ENCODE measurements around the gene RANBP17. TPM values are rescaled to one million over a fixed set of nuclear protein-coding genes. Genes with fewer than 3 reads are reported as not detected.

The RANBP17 gene
- total and polyA plus RNA-seq, 3 experiments from 2014 or later = not detected

GRCh38 chr5:171221916-171222315 lies 360.1 kb downstream of the RANBP17 start:
- Mint-ChIP-seq H3K9me3 (no peaks in the 10 kb centered on the region), H3K36me3 (no peaks in the 10 kb centered on the region), H3K4me3 (no peak overlapping the region), H3K27me3 (peaks cover 8 to 32% of the 10 kb centered on the region in 2 donors), H3K4me1 (peaks cover 5 to 11% (median 8%) of the 10 kb centered on the region in 3 donors), H3K27ac (no peak overlapping the region)
- POLR2A ChIA-PET = no interaction called here
- Histone ChIP-seq H3K9me3 (ENCODE audit: low read length) (no peaks in the 10 kb centered on the region), H3K27me3 (ENCODE audit: insufficient read depth, low read length, poor library complexity, severe bottlenecking) (peaks cover 5% of the 10 kb centered on the region), H3K4me3 (ENCODE audit: low read length) (no peak overlapping the region), H3K27ac (ENCODE audit: low read depth, low read length) (no peak overlapping the region), H3K4me1 (ENCODE audit: insufficient read depth, low read length) (no peaks in the 10 kb centered on the region), H3K36me3 (ENCODE audit: insufficient read depth, low read length) (no peaks in the 10 kb centered on the region)
- no peak for DNase-seq
- CTCF ChIA-PET = no interaction called here

DNA sequence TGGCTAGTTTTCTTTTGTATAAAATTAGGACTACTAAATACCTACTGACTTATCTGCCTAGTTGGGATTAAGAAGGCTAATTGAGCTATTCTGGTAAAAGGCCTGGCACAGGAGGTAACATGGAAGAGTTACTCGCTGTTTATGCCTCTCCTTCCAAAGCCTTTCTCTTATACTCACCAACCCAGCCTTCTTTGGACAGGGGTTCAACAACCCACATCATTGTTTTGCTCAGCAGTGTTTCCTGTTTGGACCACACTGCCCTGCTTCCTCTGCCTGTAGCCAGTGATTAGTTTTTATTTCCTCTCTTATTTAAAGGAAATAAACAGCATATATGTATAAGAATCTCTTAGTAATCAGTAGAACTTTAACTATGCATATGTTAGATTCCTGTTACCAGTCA lies 362.1 kb downstream of the RANBP17 start:
- CTCF ChIA-PET = no interaction called here

GRCh38 chr5:171226096-171226754 lies 364.4 kb downstream of the RANBP17 start:
- Mint-ChIP-seq H3K36me3 (no peaks in the 10 kb centered on the region), H3K9me3 (no peaks in the 10 kb centered on the region), H3K4me3 (no peak overlapping the region), H3K27me3 (peaks cover 3 to 17% of the 10 kb centered on the region in 2 donors), H3K4me1 (peaks cover 5 to 11% (median 8%) of the 10 kb centered on the region in 3 donors), H3K27ac (no peak overlapping the region)
- ChIA-PET POLR2A (no interaction called here), CTCF (no interaction called here)
- Histone ChIP-seq H3K4me3 (ENCODE audit: low read length) (no peak overlapping the region), H3K27me3 (ENCODE audit: insufficient read depth, low read length, poor library complexity, severe bottlenecking) (peaks cover 5% of the 10 kb centered on the region), H3K9me3 (ENCODE audit: low read length) (no peaks in the 10 kb centered on the region), H3K4me1 (ENCODE audit: insufficient read depth, low read length) (no peaks in the 10 kb centered on the region), H3K27ac (ENCODE audit: low read depth, low read length) (no peak overlapping the region), H3K36me3 (ENCODE audit: insufficient read depth, low read length) (no peaks in the 10 kb centered on the region)
- DNase-seq = no peak

More for the DNA sequence above, 362.1 kb downstream of the RANBP17 start:
- Histone ChIP-seq H3K9me3 (ENCODE audit: low read length) (no peaks in the 10 kb centered on the region), H3K4me3 (ENCODE audit: low read length) (no peak overlapping the region), H3K27ac (ENCODE audit: low read depth, low read length) (no peak overlapping the region), H3K27me3 (ENCODE audit: insufficient read depth, low read length, poor library complexity, severe bottlenecking) (peaks cover 5% of the 10 kb centered on the region), H3K36me3 (ENCODE audit: insufficient read depth, low read length) (no peaks in the 10 kb centered on the region), H3K4me1 (ENCODE audit: insufficient read depth, low read length) (no peaks in the 10 kb centered on the region)
- POLR2A ChIA-PET = no interaction called here
- no peak for DNase-seq
- no peak overlapping the region for H3K4me3 Mint-ChIP-seq
- no peaks in the 10 kb centered on the region for H3K36me3 Mint-ChIP-seq
- H3K4me1 Mint-ChIP-seq = peaks cover 5 to 11% (median 8%) of the 10 kb centered on the region in 3 donors
- H3K27ac Mint-ChIP-seq = no peak overlapping the region
- H3K9me3 Mint-ChIP-seq = no peaks in the 10 kb centered on the region
- H3K27me3 Mint-ChIP-seq = peaks cover 4 to 16% of the 10 kb centered on the region in 2 donors

GRCh38 chr5:171226864-171227263 lies 365.0 kb downstream of the RANBP17 start:
- DNase-seq = no peak
- Histone ChIP-seq H3K36me3 (ENCODE audit: insufficient read depth, low read length) (no peaks in the 10 kb centered on the region), H3K4me1 (ENCODE audit: insufficient read depth, low read length) (no peaks in the 10 kb centered on the region), H3K27ac (ENCODE audit: low read depth, low read length) (no peak overlapping the region), H3K27me3 (ENCODE audit: insufficient read depth, low read length, poor library complexity, severe bottlenecking) (peaks cover 5% of the 10 kb centered on the region), H3K9me3 (ENCODE audit: low read length) (no peaks in the 10 kb centered on the region), H3K4me3 (ENCODE audit: low read length) (no peak overlapping the region)
- POLR2A ChIA-PET = no interaction called here
- no peaks in the 10 kb centered on the region for H3K36me3 Mint-ChIP-seq
- H3K4me1 Mint-ChIP-seq = peaks cover 5 to 11% (median 8%) of the 10 kb centered on the region in 3 donors
- H3K4me3 Mint-ChIP-seq = no peak overlapping the region
- no peaks in the 10 kb centered on the region for H3K9me3 Mint-ChIP-seq
- peaks cover 2 to 12% of the 10 kb centered on the region in 2 donors for H3K27me3 Mint-ChIP-seq
- CTCF ChIA-PET = no interaction called here
- peak overlapping the region in 1 of 8 donors; percentile 22 for H3K27ac Mint-ChIP-seq

DNA sequence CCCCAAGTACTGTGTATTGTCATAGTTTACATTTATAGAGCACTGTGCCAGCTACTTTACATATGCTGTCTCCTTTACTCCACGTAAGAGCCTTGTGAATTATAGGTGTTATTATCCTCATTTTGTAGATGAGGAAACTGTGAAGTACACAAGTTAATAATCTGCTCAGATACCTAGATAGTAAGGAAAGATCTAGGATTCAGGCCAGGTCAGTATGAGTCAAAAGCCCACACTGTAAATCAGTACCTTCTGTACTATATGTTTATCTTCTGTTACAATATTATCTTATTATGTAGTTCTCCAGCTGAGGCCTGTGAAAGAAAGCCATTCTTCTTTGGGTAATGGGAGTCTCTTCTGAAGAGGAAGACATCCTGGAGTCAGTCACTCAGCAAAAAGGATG lies 374.8 kb downstream of the RANBP17 start:
- no peak overlapping the region for H3K4me3 Mint-ChIP-seq
- no peaks in the 10 kb centered on the region for H3K36me3 Mint-ChIP-seq
- ChIA-PET CTCF (no interaction called here), POLR2A (no interaction called here)
- H3K4me1 Mint-ChIP-seq = no peaks in the 10 kb centered on the region
- no peaks in the 10 kb centered on the region for H3K27me3 ChIP-seq (ENCODE audit: insufficient read depth, low read length, poor library complexity, severe bottlenecking)
- H3K36me3 ChIP-seq (ENCODE audit: insufficient read depth, low read length) = no peaks in the 10 kb centered on the region
- H3K27ac Mint-ChIP-seq = no peak overlapping the region
- H3K27ac ChIP-seq (ENCODE audit: low read depth, low read length) = no peak overlapping the region
- no peaks in the 10 kb centered on the region for H3K9me3 ChIP-seq (ENCODE audit: low read length)
- no peak for DNase-seq
- H3K4me1 ChIP-seq (ENCODE audit: insufficient read depth, low read length) = no peaks in the 10 kb centered on the region
- peaks cover 5 to 10% of the 10 kb centered on the region in 2 donors for H3K27me3 Mint-ChIP-seq
- no peak overlapping the region for H3K4me3 ChIP-seq (ENCODE audit: low read length)
- no peaks in the 10 kb centered on the region for H3K9me3 Mint-ChIP-seq

- CTCF ChIA-PET = no interaction called here
Measured at GRCh38 chr5:171242521-171242920, 380.7 kb downstream of the RANBP17 start.

GRCh38 chr5:171246231-171246630 lies 384.4 kb downstream of the RANBP17 start:
- no peaks in the 10 kb centered on the region for H3K36me3 ChIP-seq (ENCODE audit: insufficient read depth, low read length)
- no peak for DNase-seq
- no peaks in the 10 kb centered on the region for H3K4me1 ChIP-seq (ENCODE audit: insufficient read depth, low read length)
- H3K27me3 Mint-ChIP-seq = peaks cover 12 to 27% of the 10 kb centered on the region in 2 donors
- peaks cover 17 to 36% (median 30%) of the 10 kb centered on the region in 5 donors for H3K9me3 Mint-ChIP-seq
- ChIA-PET POLR2A (no interaction called here), CTCF (no interaction called here)
- H3K4me3 Mint-ChIP-seq = no peak overlapping the region
- H3K27ac Mint-ChIP-seq = no peak overlapping the region
- H3K9me3 ChIP-seq (ENCODE audit: low read length) = no peaks in the 10 kb centered on the region
- peaks cover 0 to 6% (median 4%) of the 10 kb centered on the region in 3 donors for H3K36me3 Mint-ChIP-seq
- no peak overlapping the region for H3K4me3 ChIP-seq (ENCODE audit: low read length)
- no peaks in the 10 kb centered on the region for H3K4me1 Mint-ChIP-seq
- H3K27ac ChIP-seq (ENCODE audit: low read depth, low read length) = no peak overlapping the region
- no peaks in the 10 kb centered on the region for H3K27me3 ChIP-seq (ENCODE audit: insufficient read depth, low read length, poor library complexity, severe bottlenecking)

More at GRCh38 chr5:171242521-171242920, 380.7 kb downstream of the RANBP17 start:
- Mint-ChIP-seq H3K9me3 (peaks cover 0 to 8% (median 5%) of the 10 kb centered on the region in 5 donors), H3K27me3 (peaks cover 12 to 23% of the 10 kb centered on the region in 2 donors), H3K4me3 (no peak overlapping the region), H3K4me1 (no peaks in the 10 kb centered on the region), H3K36me3 (no peaks in the 10 kb centered on the region), H3K27ac (no peak overlapping the region)
- H3K9me3 ChIP-seq (ENCODE audit: low read length) = no peaks in the 10 kb centered on the region
- DNase-seq = no peak
- H3K27ac ChIP-seq (ENCODE audit: low read depth, low read length) = no peak overlapping the region
- no peaks in the 10 kb centered on the region for H3K4me1 ChIP-seq (ENCODE audit: insufficient read depth, low read length)
- no peaks in the 10 kb centered on the region for H3K36me3 ChIP-seq (ENCODE audit: insufficient read depth, low read length)
- POLR2A ChIA-PET = no interaction called here
- no peak overlapping the region for H3K4me3 ChIP-seq (ENCODE audit: low read length)
- H3K27me3 ChIP-seq (ENCODE audit: insufficient read depth, low read length, poor library complexity, severe bottlenecking) = no peaks in the 10 kb centered on the region

DNA sequence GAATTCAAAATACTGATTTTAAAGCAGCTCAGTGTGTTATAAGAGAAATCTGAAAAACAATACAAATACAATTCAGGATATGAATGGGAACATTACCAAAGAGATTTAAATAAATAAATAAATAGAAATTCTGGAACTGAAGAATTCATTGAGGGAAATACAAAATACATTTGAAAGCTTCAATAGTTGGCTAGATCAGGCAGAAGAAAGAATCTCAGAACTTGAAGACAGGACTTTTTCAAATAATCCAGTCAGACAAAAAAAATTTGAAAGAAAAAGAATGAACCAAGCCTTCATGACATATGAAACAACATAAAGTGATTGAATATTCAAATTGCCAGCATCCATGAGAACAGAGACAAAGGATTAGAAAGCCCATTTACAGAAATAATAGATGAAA lies 387.6 kb downstream of the RANBP17 start:
- ChIA-PET POLR2A (no interaction called here), CTCF (interaction anchor here (1.2 kb wide), 1 partner anchor 17 kb away, joined by 3 read pairs; no protein-coding TSS in a partner anchor)

More for the DNA sequence above, 387.6 kb downstream of the RANBP17 start:
- peaks cover 24 to 40% (median 30%) of the 10 kb centered on the region in 5 donors for H3K9me3 Mint-ChIP-seq
- no peak overlapping the region for H3K27ac Mint-ChIP-seq
- peaks cover 7 to 48% of the 10 kb centered on the region in 2 donors for H3K27me3 Mint-ChIP-seq
- Histone ChIP-seq H3K4me3 (ENCODE audit: low read length) (no peak overlapping the region), H3K27me3 (ENCODE audit: insufficient read depth, low read length, poor library complexity, severe bottlenecking) (no peaks in the 10 kb centered on the region), H3K9me3 (ENCODE audit: low read length) (no peaks in the 10 kb centered on the region), H3K27ac (ENCODE audit: low read depth, low read length) (no peak overlapping the region), H3K36me3 (ENCODE audit: insufficient read depth, low read length) (no peaks in the 10 kb centered on the region), H3K4me1 (ENCODE audit: insufficient read depth, low read length) (no peaks in the 10 kb centered on the region)
- H3K4me1 Mint-ChIP-seq = no peaks in the 10 kb centered on the region
- DNase-seq = no peak
- H3K4me3 Mint-ChIP-seq = no peak overlapping the region
- peaks cover 0 to 6% (median 4%) of the 10 kb centered on the region in 3 donors for H3K36me3 Mint-ChIP-seq

All from CD8-positive, alpha-beta memory T cell (primary cell).